Naive thymus-derived CD4-positive, alpha-beta T cell (primary cell): ENCODE measurements around the gene DOCK10. TPM values are rescaled to one million over a fixed set of nuclear protein-coding genes. Genes with fewer than 3 reads are reported as not detected.
A peak's percentile ranks its signal among the peaks of the same experiment; 100 is the strongest.
"Not testable (repeated sequence)": the region's sequence is repeated elsewhere in the genome, so short reads cannot be mapped to it uniquely, and the experiment has no call there.

Experiments
- ATAC-seq: fragments of 150-1000 bp; cut with Tn5 transposase; 2 replicates; pipeline ENCODE4 v1.10.0; 2021; ENCODE audit warnings: mild to moderate bottlenecking, moderate library complexity
- CTCF ChIA-PET: fragments of 350-600 bp; sonication (Branson Sonifier 250); formaldehyde crosslinking; loops from one replicate; lab custom pipeline; 2021; ENCODE audit warnings: antibody characterized with exemption; lab: Charles Lee
- POLR2A ChIA-PET: fragments of 350-600 bp; sonication (Branson Sonifier 250); formaldehyde crosslinking; loops from one replicate; lab custom pipeline; 2021; ENCODE audit warnings: antibody characterized with exemption, inconsistent platforms; lab: Charles Lee
- DNase-seq, 9 donors: peaks; one replicate each; pipeline versions ENCODE4 v3.0.0 to v3.0.0-alpha.2; 2020 to 2022; ENCODE audit warnings: mixed read lengths in 1 of 9
- H3K27ac ChIP-seq: one replicate; pipeline ENCODE4 v1.7.0; 2013; ENCODE audit warnings: mild to moderate bottlenecking, low read depth, low read length, moderate library complexity
- H3K27me3 ChIP-seq, 2 donors: one replicate each; pipeline ENCODE4 v1.7.0; 2013; ENCODE audit warnings: low read length in 2 of 2, mild to moderate bottlenecking in 2 of 2, moderate library complexity in 2 of 2; ENCODE audit not compliant: control insufficient read depth in 2 of 2, insufficient read depth in 2 of 2
- H3K36me3 ChIP-seq, 3 experiments: 1 replicate in 2 of 3; 2 replicates in 1 of 3; pipeline ENCODE4 v1.7.0; 2013; ENCODE audit warnings: low read length in 3 of 3, mild to moderate bottlenecking in 3 of 3, moderate library complexity in 1 of 3; ENCODE audit not compliant: insufficient read depth in 3 of 3, control insufficient read depth in 2 of 3
- H3K4me1 ChIP-seq, 2 donors: one replicate each; pipeline ENCODE4 v1.7.0; 2013; ENCODE audit warnings: low read length in 2 of 2, mild to moderate bottlenecking in 2 of 2, moderate library complexity in 1 of 2; ENCODE audit not compliant: control insufficient read depth in 2 of 2, insufficient read depth in 2 of 2
- H3K4me3 ChIP-seq: 2 replicates; pipeline ENCODE4 v1.7.0; 2013; ENCODE audit warnings: mild to moderate bottlenecking, low read length
- H3K9me3 ChIP-seq, 3 experiments: 1 replicate in 2 of 3; 2 replicates in 1 of 3; pipeline ENCODE4 v1.7.0; 2013; ENCODE audit warnings: low read length in 3 of 3; ENCODE audit not compliant: control insufficient read depth in 2 of 3
- H3K27ac Mint-ChIP-seq, 9 donors: one replicate each; pipeline ENCODE4 v1.8.0; 2020 to 2022; ENCODE audit warnings: mixed read lengths in 9 of 9, mild to moderate bottlenecking in 8 of 9, moderate library complexity in 5 of 9, inconsistent platforms in 2 of 9
- H3K27me3 Mint-ChIP-seq, 5 donors: one replicate each; pipeline ENCODE4 v1.8.0; 2021 to 2022; ENCODE audit warnings: mixed read lengths in 5 of 5, mild to moderate bottlenecking in 1 of 5
- H3K36me3 Mint-ChIP-seq, 5 donors: one replicate each; pipeline ENCODE4 v1.8.0; 2020 to 2022; ENCODE audit warnings: mixed read lengths in 5 of 5, mild to moderate bottlenecking in 3 of 5, inconsistent platforms in 1 of 5
- H3K4me1 Mint-ChIP-seq, 7 donors: one replicate each; pipeline ENCODE4 v1.8.0; 2020 to 2022; ENCODE audit warnings: mixed read lengths in 7 of 7, mild to moderate bottlenecking in 3 of 7, inconsistent platforms in 1 of 7
- H3K4me3 Mint-ChIP-seq, 10 donors: one replicate each; pipeline ENCODE4 v1.8.0; 2020 to 2022; ENCODE audit warnings: mild to moderate bottlenecking in 10 of 10, mixed read lengths in 10 of 10, moderate library complexity in 6 of 10, inconsistent platforms in 2 of 10
- H3K9me3 Mint-ChIP-seq, 11 donors: one replicate each; pipeline ENCODE4 v1.8.0; 2020 to 2022; ENCODE audit warnings: mixed read lengths in 11 of 11, mild to moderate bottlenecking in 4 of 11, inconsistent platforms in 1 of 11, moderate library complexity in 1 of 11
- intact Hi-C, 2 donors: fragments of 100-400 bp; cut with micrococcal nuclease; formaldehyde crosslinking; loops; one replicate each; pipeline ENCODE4 v1.15.1; 2023
- polyA plus RNA-seq, 2 donors: library from polyadenylated mRNA; unstranded; fragments of 300-500 nt; fragmentation: Illumina TruSeq; gene quantifications; one replicate each; pipeline ENCODE4 v1.2.3, GENCODE V29; 2021
- total RNA-seq, 6 experiments: library from RNA in 5 of 6; stranded (reverse) in 5 of 6; gene quantifications; 1 replicate in 5 of 6; 2 replicates in 1 of 6; pipeline ENCODE4 v1.2.3 and lab custom pipeline; 2021 to 2026

Gene DOCK10
- total and polyA plus RNA-seq, 7 experiments from 2014 or later, result 64.2 to 275 (median 211) TPM

DNA sequence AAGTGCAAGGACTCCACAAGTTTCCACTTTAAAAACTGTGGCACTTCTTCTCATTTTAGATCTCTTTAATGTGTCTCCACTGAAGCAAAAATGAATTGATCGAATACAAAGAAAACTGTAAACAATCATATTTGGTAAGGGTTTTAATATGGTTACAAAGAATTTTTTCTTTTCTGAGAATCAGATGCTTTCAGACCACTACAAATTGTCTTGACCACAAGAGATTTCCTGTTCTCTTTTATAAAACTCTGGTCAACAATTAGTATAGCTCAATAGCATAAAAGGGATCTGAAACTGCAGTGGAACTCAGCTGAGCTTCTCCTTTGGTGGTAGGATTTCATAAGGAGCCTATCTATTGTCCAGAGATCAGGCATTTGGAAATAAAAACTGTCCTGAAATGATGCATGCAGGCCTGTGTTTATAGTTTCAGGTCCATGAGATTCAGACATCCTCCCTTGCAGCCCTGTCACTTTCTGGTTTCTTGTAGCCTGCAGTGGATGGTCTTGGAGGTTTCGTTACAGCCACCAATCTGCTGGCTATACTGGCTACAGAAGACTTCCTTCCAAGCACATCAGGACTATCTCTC is 120.0 kb downstream of the DOCK10 start:
- peaks cover 10 to 31% (median 19%) of the 10 kb centered on the region in 5 donors for H3K36me3 Mint-ChIP-seq
- Histone ChIP-seq H3K36me3 (peaks cover 0 to 19% (median 8%) of the 10 kb centered on the region in 3 experiments), H3K27me3 (no peaks in the 10 kb centered on the region), H3K27ac (peak overlapping the region; percentile 44), H3K4me3 (no peak overlapping the region), H3K9me3 (no peaks in the 10 kb centered on the region), H3K4me1 (peaks cover 35 to 52% of the 10 kb centered on the region in 2 donors)
- ATAC-seq, result peak; percentile 55
- no peaks in the 10 kb centered on the region for H3K9me3 Mint-ChIP-seq
- intact Hi-C loops, result loop anchor here (5.0 to 10.0 kb wide), 5 partner anchors 35 to 1913 kb away; partner anchors contain the start of genes CUL3 (in 1 of the 2), RHBDD1 (in 1 of the 2) and WDFY1 (in 1 of the 2)
- CTCF ChIA-PET, result interaction anchor here (0.6 to 0.7 kb wide), 2 partner anchors 32 to 78 kb away, joined by 3 read pairs; no protein-coding TSS in a partner anchor
- H3K4me1 Mint-ChIP-seq, result peaks cover 36 to 55% (median 50%) of the 10 kb centered on the region in 7 donors
- no peak for DNase-seq
- peak overlapping the region; percentile 26 to 99 (median 82) for H3K27ac Mint-ChIP-seq
- no peaks in the 10 kb centered on the region for H3K27me3 Mint-ChIP-seq
- POLR2A ChIA-PET, result interaction anchor here (0.6 kb wide), 3 partner anchors 12 to 33 kb away, joined by 3 to 4 read pairs (median 3); no protein-coding TSS in a partner anchor
- peak overlapping the region in 2 of 10 donors; percentile 15 to 17 for H3K4me3 Mint-ChIP-seq

DNA sequence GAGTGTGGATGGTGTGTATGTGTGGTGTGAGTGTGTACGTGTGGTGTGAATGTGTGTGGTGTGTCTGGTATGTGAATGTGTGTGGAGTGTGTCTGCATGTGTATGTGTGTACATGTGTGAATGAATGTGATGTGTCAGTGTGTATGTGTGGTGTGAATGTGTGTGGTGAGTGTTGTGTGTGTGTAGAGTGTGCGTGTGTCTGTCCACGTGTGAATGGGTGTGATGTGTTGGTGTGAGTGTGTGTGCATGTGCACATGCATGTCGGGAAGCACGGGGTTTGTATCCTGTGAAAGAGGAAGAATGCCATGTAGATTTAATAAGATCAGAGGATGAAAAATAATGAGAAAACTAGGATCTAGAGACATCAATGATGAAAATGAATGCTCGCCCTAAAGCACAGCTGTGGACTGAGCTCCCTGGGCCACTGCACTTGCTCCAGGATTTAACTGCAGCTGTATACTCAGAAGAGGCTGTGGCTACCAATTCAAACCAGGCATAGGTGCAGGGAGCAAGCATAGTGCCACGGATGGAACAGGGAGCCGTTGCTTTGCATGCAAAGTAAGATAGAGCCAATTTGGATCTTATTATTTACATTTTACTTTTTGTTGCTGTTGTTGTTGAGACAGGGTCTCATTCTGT is 122.7 kb downstream of the DOCK10 start:
- Mint-ChIP-seq H3K27ac (no peak overlapping the region), H3K9me3 (no peaks in the 10 kb centered on the region), H3K36me3 (peaks cover 4 to 12% (median 9%) of the 10 kb centered on the region in 5 donors), H3K4me1 (peaks cover 12 to 40% (median 32%) of the 10 kb centered on the region in 7 donors), H3K27me3 (no peaks in the 10 kb centered on the region), H3K4me3 (no peak overlapping the region)
- no peaks in the 10 kb centered on the region for H3K9me3 ChIP-seq
- peak; percentile 18 for ATAC-seq
- DNase-seq, result no peak
- CTCF ChIA-PET, result interaction anchor here (1.3 kb wide), 1 partner anchor 15 kb away, joined by 5 read pairs; no protein-coding TSS in a partner anchor
- intact Hi-C loops, result loop anchor here (5.0 to 10.0 kb wide), 5 partner anchors 38 to 1915 kb away; partner anchors contain the start of genes CUL3 (in 1 of the 2), RHBDD1 (in 1 of the 2) and WDFY1 (in 1 of the 2)
- H3K36me3 ChIP-seq, result peaks cover 5 to 31% (median 13%) of the 10 kb centered on the region in 3 experiments
- peaks cover 11 to 28% of the 10 kb centered on the region in 2 donors for H3K4me1 ChIP-seq
- H3K27me3 ChIP-seq, result no peaks in the 10 kb centered on the region
- H3K27ac ChIP-seq, result peak overlapping the region; percentile 24
- POLR2A ChIA-PET, result interaction anchor here (0.6 kb wide), 1 partner anchor 28 kb away, joined by 3 read pairs; no protein-coding TSS in a partner anchor
- H3K4me3 ChIP-seq, result no peak overlapping the region

DNA sequence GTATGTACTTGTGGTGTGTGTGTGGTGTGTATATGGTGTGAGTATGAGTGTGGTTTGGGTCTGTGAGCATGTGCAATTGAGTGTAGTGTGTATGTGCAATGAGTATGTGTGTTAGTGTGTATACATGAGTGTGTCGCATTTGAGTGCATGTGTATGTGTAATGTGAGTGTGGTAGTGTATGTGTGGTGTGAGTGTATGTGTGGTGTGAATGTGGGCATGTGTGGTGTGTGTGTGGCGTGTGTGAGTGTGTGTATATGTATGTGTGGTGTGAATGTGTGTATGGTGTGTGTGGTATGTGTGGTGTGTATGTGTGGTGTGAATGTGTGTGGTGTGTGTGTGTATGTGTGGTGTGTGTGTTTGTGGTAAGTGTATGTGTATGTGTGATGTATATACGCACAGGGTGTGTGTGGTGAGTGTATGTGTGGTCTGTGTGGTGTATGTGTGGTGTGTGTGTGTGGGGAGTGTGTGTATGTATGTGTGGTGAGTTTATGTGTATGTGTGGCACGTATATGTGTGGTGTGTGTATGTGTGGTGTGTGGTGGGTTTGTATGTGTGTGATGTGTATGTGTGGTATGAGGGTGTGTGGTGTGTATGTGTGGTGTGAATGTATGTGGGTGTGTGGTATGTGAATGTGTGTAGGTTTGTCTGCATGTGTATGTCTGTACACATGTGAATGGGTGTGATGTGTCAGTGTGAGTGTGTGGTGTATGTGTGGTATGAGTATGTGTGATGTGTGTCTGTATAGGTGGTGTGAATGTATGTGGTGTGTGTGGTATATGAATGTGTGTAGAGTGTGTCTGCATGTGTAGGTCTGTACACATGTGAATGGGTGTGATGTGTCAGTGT is 123.4 kb downstream of the DOCK10 start:
- Mint-ChIP-seq H3K27ac (no peak overlapping the region), H3K4me3 (no peak overlapping the region), H3K27me3 (no peaks in the 10 kb centered on the region), H3K9me3 (no peaks in the 10 kb centered on the region), H3K4me1 (peaks cover 6 to 33% (median 25%) of the 10 kb centered on the region in 7 donors), H3K36me3 (peaks cover 0 to 5% (median 4%) of the 10 kb centered on the region in 5 donors)
- ChIA-PET CTCF (no interaction called here), POLR2A (no interaction called here)
- peaks cover 5 to 31% (median 13%) of the 10 kb centered on the region in 3 experiments for H3K36me3 ChIP-seq
- DNase-seq (no peak), ATAC-seq (peak; percentile 25)
- intact Hi-C loops, result no loop called here
- H3K4me3 ChIP-seq, result no peak overlapping the region
- no peaks in the 10 kb centered on the region for H3K9me3 ChIP-seq
- peaks cover 8 to 21% of the 10 kb centered on the region in 2 donors for H3K4me1 ChIP-seq
- no peak overlapping the region for H3K27ac ChIP-seq
- no peaks in the 10 kb centered on the region for H3K27me3 ChIP-seq

DNA sequence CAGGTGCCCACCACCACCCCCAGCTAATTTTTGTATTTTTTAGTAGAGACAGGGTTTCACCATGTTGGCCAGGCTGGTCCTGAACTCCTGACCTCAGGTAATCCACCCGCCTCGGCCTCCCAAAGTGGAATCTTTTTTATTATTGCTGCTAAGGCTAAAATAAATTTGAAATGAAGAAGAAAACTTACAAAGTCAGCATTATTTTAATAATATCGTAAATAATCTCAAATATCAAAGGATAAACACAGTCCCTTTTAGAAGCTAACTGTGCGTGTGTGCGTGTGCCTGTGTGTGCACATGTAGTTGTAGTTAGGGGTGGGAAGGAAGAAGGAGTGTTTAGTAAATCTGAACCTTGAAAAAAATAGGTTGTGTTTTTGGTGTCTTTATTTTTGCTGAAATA is 125.0 kb downstream of the DOCK10 start:
- not testable (repeated sequence) for H3K27ac Mint-ChIP-seq

DNA sequence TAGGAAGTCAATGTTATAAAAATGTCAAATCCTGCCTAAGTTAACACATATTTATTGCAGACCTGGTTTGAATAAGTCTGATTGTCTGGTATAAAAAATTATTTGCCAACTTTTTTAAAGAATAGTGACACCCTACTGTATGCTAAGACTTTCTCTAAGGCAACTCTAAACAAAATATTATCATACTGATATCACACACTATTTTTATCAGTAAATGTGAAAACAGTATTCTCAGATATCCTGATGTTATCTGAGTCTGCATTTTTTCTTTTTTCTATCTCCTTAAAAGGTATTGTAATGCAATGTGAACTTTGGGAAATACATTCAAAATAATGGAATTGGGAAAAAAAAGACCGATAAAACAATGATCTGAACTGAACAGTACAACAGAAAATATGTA is 127.1 kb downstream of the DOCK10 start:
- ChIA-PET POLR2A (no interaction called here), CTCF (no interaction called here)
- Mint-ChIP-seq H3K36me3 (peaks cover 0 to 20% (median 15%) of the 10 kb centered on the region in 5 donors), H3K4me3 (no peak overlapping the region), H3K4me1 (peaks cover 17 to 46% (median 32%) of the 10 kb centered on the region in 7 donors), H3K27ac (peak overlapping the region in 1 of 9 donors; percentile 24), H3K9me3 (no peaks in the 10 kb centered on the region), H3K27me3 (no peaks in the 10 kb centered on the region)
- intact Hi-C loops, result no loop called here
- Histone ChIP-seq H3K27ac (no peak overlapping the region), H3K27me3 (no peaks in the 10 kb centered on the region), H3K4me1 (peaks cover 8% of the 10 kb centered on the region in 2 donors), H3K36me3 (peaks cover 5 to 36% (median 13%) of the 10 kb centered on the region in 3 experiments), H3K4me3 (no peak overlapping the region), H3K9me3 (no peaks in the 10 kb centered on the region)
- DNase-seq (no peak), ATAC-seq (no peak)

More for the DNA sequence above, 125.0 kb downstream of the DOCK10 start:
- peaks cover 2 to 28% (median 15%) of the 10 kb centered on the region in 7 donors for H3K4me1 Mint-ChIP-seq
- intact Hi-C loops, result loop anchor here in 1 of 2 donors (1.0 kb wide), 1 partner anchor 11 kb away; no protein-coding TSS in a partner anchor
- H3K9me3 ChIP-seq, H3K4me3 ChIP-seq, DNase-seq, CTCF ChIA-PET, H3K27me3 Mint-ChIP-seq, H3K27ac ChIP-seq, H3K4me1 ChIP-seq, H3K9me3 Mint-ChIP-seq, H3K4me3 Mint-ChIP-seq, ATAC-seq, H3K36me3 Mint-ChIP-seq, H3K27me3 ChIP-seq: not testable (repeated sequence)
- POLR2A ChIA-PET, result interaction anchor here (1.0 to 1.6 kb wide), 2 partner anchors 9 to 32 kb away, joined by 3 read pairs; no protein-coding TSS in a partner anchor
- peaks cover 5 to 31% (median 13%) of the 10 kb centered on the region in 3 experiments for H3K36me3 ChIP-seq

DNA sequence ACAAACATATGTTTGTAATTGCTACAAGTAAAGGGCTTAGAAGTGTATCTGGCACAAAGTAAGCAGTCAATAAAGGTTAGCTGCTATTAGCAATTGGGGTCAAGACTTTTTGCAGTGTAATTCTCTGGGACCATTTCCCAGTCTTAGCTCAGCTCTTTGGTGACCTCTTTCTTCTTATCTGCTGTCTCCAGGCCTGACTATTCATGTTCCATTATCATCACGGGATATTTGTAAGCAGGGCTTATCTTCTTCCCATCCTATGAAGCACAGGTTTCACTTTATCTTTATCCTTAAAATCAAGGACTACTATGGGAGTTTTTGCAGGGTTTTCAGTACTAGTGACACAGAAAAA is 131.7 kb downstream of the DOCK10 start:
- no peak for ATAC-seq
- H3K36me3 Mint-ChIP-seq, result peaks cover 9 to 46% (median 44%) of the 10 kb centered on the region in 5 donors

More for the DNA sequence above, 131.7 kb downstream of the DOCK10 start:
- Histone ChIP-seq H3K9me3 (no peaks in the 10 kb centered on the region), H3K27ac (no peak overlapping the region), H3K27me3 (no peaks in the 10 kb centered on the region), H3K4me3 (no peak overlapping the region), H3K36me3 (peaks cover under 1 to 15% (median 1%) of the 10 kb centered on the region in 3 experiments), H3K4me1 (peaks cover 8% of the 10 kb centered on the region in 2 donors)
- ChIA-PET POLR2A (no interaction called here), CTCF (no interaction called here)
- intact Hi-C loops, result loop anchor here in 1 of 2 donors (2.0 kb wide), 1 partner anchor 14 kb away; no protein-coding TSS in a partner anchor
- no peak for DNase-seq
- Mint-ChIP-seq H3K4me3 (peak overlapping the region in 4 of 10 donors; percentile 14 to 33 (median 28)), H3K4me1 (peaks cover 41 to 80% (median 68%) of the 10 kb centered on the region in 7 donors), H3K9me3 (peaks cover 0 to 5% (median 0%) of the 10 kb centered on the region in 11 donors), H3K27ac (peak overlapping the region; percentile 17 to 85 (median 68)), H3K27me3 (no peaks in the 10 kb centered on the region)
